DMS114 treated with DMSO at 0.1 percent for 48 hours (cell line): ENCODE results near the gene RBM33.

ENCODE experiments used
- DNase-seq: peaks from one replicate; lab custom pipeline; 2025; ENCODE audit not compliant: unreplicated experiment; lab: John Stamatoyannopoulos, UW

RBM33 gene

GRCh38 chr7:155763691-155764437 lies 119.4 kb downstream of the RBM33 start:
- no peak for DNase-seq

DNA sequence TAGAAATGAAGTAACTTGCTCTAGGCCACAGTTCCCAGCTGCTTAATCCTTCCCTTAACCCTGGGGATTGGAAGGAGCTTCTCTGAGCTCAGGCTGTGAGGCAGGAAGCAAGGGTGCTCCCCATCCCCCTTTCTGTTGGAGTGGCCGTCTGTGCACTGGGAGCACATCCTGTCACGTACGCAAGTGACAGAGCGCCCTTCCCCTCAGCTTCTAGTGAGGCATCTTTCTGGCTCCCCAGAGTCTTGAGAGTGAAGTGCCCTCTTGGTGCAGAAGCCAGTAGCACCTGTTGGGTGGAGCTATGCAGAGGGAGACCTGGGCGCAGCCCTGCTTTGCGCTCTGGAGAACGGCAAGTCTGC lies 120.0 kb downstream of the RBM33 start:
- DNase-seq, result no peak

DNA sequence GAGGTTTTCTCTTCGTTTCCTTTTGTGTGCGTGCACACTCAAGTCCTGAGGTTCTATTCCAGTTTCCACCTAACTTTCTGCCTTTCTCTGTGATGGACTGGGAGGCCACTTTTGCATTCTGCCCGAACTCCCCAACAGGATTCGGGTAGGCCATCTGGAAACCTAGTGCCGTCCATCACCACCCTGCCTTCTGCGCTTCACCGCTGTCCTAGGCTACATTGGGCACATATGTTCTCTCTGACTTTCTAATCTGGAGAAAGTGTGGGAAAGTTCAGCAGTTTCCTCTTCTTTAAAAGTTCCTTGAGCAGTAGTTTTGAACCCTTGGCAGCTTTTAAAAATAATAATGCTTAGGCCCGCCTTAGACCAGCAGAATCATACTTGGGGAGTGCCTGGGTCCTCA lies 121.0 kb downstream of the RBM33 start:
- no peak for DNase-seq

DNA sequence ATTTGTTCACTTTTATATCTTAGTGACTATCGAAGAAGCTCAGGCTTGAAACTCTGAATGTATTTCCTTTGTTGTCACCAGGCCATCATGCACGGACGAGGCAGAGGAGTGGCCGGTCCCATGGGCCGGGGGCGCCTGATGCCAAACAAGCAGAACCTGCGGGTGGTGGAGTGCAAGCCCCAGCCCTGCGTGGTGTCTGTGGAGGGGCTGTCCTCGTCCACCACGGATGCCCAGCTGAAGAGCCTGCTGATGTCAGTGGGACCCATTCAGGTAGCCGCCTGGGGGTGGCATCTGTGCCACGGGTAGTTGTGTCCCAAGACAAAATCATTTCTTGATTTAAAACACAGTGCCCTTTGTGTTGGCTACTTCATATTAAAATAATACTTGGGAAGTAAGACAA lies 121.9 kb downstream of the RBM33 start:
- no peak for DNase-seq

- no peak for DNase-seq
Measured at GRCh38 chr7:155766966-155767916, 122.8 kb downstream of the RBM33 start.

GRCh38 chr7:155769701-155770100 lies 125.2 kb downstream of the RBM33 start:
- no peak for DNase-seq

- DNase-seq, result no peak
Measured at GRCh38 chr7:155770241-155770640, 125.8 kb downstream of the RBM33 start.

- DNase-seq, result no peak
Measured at GRCh38 chr7:155773531-155773930, 129.1 kb downstream of the RBM33 start.

GRCh38 chr7:155774947-155775346 lies 130.5 kb downstream of the RBM33 start:
- no peak for DNase-seq

DNA sequence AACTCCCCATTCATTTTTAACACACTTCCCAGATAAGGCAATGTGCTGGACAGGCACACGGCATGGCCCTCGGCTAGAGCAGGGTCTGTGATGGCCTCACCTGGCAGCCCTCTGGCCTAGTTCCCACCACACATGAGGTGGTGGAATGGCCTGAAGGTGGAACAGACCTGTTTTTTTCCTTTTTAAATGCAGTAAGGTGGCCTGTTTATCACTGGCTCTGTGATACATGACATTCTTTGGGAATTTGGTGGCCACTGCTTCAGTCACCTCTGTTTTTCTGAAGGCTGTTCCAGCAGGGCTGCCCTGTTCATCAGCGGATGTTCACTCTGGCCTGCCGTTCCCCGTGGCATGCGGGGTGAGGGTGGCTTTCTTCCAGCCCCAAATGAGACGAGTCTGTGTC lies 131.2 kb downstream of the RBM33 start:
- DNase-seq, result no peak

DNA sequence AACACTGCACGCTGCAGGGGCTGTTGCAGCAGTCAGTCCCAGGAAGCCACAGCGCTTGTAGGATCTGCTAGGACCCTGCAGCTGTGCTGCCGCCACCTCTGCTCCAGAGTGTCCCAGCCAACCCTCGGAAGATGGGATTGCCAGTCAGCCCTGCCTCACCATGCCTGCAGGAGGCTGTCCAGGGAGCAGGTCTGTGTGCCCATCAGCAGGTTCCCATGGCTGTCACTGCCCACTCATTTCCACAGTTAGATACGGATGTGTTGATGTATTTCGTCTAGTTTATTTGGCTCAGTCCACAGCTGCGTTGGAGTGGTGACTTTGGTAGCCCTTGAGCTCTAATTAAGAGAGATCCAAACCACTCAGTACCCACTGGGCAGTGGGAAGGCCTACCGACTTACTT lies 132.1 kb downstream of the RBM33 start:
- no peak for DNase-seq

- no peak for DNase-seq
Measured at GRCh38 chr7:155778349-155778748, 133.9 kb downstream of the RBM33 start.

DNA sequence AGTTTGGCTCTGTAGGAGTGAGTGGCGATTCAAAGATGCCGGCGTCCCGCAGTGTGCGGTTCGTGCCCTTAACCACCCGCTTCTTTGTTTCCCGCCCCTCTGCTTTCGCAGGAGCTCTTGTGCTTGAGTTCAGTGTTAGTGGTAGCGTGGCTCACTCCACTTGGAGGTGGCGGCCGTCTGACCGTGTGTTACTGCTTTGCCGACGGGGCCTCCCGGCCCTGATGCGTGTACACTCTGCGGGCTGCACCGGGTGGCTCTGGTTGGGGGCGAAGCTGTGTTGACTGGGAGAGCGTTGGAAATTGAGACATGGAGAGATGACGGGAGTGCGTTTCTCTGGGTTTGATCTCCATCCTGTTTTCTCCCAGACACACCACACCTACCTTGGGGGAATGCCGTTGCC lies 136.4 kb downstream of the RBM33 start:
- no peak for DNase-seq

DNA sequence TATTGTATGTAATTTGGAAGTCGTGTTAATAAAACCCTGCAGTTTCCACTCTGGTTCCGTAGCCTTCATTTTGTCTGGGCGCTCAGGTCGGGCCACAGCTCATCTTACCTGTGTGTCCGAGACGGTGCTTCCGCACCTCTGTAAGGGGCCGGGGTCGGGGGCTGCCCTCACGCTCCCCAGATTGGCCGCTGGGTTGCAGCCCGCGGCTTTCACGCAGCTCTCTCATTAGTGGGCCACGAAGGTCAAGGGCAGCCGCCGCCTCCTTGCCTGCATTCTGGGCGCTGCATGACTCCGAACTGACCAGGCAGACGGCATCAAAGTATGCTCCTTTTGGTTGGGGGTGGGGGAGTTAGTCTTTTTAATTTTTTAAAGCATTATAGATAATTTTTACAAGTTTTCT lies 137.0 kb downstream of the RBM33 start:
- DNase-seq, result no peak

DNA sequence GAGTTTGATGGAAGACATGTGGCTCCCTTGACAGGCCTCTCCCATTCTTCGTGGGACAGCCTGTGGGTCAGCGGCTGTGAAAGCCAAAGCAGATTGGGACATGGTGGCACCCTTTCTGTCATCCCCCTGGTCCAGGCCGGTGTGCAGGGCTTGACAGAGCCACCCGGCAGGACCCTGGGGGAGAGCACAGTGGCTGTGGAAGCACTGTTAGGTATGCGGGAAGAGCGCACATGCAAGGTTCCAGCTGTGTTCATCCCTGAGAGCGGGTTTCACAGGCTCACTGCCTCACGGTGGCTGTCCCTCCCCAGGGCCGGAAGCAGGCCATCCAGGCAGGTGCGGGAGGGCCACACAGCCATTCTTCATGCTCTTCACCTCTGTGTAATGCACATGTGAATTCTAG lies 138.0 kb downstream of the RBM33 start:
- no peak for DNase-seq

DNA sequence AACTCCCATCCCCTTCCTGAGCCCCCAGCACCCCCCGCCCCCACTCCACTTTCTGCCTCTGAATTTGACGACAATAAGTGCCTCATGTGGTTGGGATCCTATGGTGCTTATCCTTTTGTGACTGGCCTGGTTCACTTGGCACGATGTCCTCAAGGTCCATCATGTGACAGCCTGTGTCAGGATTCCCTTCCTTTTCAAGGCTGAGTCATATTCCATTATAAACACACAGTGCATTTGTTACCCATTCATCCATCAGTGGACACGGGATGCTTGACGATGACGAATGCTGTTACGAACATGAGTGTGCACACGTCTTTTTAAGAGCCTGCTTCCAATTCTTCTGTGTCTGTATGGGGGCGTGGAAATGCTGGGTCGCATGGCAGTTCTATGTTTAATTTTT lies 141.1 kb downstream of the RBM33 start:
- DNase-seq, result no peak

DNA sequence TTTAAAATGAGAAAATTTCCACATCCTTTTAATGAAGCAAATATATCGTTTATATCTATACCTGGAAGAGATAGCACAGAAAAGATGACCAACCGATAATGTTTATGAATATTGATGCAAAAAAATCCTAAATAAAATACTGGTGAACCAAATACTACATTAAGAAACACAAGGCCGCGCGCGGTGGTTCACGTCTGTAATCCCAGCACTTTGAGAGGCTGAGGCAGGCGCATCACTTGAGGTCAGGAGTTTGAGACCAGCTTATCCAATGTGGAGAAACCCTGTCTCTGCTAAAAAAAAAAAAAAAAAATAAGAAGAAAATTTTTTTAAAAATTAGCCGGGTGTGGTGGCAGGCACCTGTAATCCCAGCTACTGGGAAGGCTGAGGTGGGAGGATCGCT lies 142.0 kb downstream of the RBM33 start:
- no peak for DNase-seq

GRCh38 chr7:155787171-155787851 lies 142.8 kb downstream of the RBM33 start:
- DNase-seq, result peak; percentile 15

GRCh38 chr7:155788616-155789000 lies 144.1 kb downstream of the RBM33 start:
- DNase-seq, result no peak

GRCh38 chr7:155789001-155789725 lies 144.7 kb downstream of the RBM33 start:
- no peak for DNase-seq

- no peak for DNase-seq
Measured at GRCh38 chr7:155790666-155791065, 146.2 kb downstream of the RBM33 start.
